Vagina (tissue), 2 donors: ENCODE data around the gene METTL8.

Experiments used
- POLR2A ChIP-seq, 2 donors: fragments of 450-650 bp; IDR thresholded peaks; one replicate each; pipeline ENCODE4 v1.6.1; 2017; ENCODE audit warnings: antibody characterized with exemption in 2 of 2, mild to moderate bottlenecking in 2 of 2, moderate library complexity in 2 of 2
- TF ChIP-seq, protein P1 (sequence below), 3 experiments: fragments of 450-650 bp in 2 of 3; fragments of 200-600 bp in 1 of 3; sonication (generic) in 1 of 3; IDR thresholded peaks; one replicate each; pipeline ENCODE4 v1.5.1; 2017 to 2019; ENCODE audit warnings: antibody characterized with exemption in 3 of 3, mild to moderate bottlenecking in 2 of 3, moderate library complexity in 2 of 3

DNA sequence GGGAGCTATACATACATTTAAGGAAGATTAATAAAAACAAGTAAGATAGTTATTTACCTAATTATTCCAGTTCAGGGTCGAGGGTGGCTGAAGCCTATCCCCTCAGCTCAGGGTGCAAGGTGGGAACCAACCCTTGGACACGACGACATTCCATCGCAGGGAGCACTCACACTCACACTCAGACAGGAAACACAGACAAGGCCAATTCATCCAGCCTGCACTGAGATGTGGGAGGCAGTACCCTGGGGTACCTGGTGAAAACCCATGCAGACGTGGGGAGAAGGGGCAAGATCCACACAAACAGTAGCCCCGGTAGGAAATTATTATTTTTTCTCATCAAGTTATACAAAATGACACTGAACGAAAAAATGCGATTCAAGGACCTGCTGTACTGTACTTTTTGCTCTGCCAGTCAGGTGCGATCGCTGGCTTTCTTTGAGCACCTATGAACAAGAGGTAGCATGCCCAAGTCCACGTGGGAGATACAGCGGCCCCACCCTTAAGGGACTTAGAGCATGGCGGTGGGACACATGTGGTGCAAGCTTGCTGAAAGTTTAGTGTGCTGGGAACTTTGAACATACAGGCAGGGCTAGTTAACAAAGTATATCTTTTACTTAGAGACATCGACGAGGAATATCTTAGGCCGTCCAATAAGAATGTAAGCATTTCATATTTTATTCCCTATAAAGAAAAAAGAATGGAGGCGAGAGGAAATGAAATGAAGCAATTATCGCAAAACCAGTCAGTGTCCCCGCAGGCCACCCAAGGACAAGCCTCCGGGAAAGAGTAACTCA lies 624 bp downstream of the METTL8 start:
- no peak for TF ChIP-seq POLR2A (IDR thresholded peaks at IDR 0.05)
- TF ChIP-seq, protein P1, sequence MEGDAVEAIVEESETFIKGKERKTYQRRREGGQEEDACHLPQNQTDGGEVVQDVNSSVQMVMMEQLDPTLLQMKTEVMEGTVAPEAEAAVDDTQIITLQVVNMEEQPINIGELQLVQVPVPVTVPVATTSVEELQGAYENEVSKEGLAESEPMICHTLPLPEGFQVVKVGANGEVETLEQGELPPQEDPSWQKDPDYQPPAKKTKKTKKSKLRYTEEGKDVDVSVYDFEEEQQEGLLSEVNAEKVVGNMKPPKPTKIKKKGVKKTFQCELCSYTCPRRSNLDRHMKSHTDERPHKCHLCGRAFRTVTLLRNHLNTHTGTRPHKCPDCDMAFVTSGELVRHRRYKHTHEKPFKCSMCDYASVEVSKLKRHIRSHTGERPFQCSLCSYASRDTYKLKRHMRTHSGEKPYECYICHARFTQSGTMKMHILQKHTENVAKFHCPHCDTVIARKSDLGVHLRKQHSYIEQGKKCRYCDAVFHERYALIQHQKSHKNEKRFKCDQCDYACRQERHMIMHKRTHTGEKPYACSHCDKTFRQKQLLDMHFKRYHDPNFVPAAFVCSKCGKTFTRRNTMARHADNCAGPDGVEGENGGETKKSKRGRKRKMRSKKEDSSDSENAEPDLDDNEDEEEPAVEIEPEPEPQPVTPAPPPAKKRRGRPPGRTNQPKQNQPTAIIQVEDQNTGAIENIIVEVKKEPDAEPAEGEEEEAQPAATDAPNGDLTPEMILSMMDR (IDR thresholded peaks at IDR 0.05), result no peak
